ENCODE data around the gene ATP2B2.

ATP2B2 gene

DNA sequence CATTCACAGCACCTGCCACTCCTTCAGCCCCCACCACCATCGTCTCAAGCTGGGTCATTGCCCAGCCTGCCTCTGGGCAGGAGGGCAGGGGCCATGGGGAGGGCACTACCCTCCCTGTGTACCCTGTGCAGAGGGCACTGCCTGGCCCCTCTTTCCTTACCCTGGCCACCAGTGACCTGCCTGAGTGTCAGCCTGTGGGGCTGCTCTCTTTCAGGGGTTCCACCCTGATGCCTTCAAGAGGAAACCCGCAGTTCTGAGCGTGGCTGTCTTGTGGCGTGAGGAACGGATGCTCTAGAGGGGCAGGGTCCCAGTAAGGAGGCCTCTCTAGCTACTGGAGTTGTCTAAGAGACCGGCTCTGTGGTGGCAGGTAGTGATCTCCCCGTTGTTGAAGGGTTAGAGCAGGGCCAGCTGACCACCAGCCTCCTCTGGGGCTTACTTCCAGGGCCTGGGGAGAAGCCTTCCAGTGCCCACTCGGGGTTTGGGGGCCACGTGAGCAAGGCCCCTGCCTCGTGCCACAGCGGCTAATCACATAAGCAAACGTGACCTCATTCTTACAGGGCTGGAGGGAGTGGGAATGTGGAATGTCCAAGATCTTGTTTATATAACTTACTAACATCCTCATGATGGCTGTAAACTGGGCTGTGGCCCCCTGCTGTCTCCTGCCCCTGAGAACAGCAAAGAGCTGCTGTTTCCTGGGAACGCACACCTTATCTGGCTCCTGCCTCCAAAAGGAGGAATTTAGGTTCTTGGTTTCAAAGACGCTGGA lies 153.1 kb downstream of the ATP2B2 start (continued):
- TF ChIP-seq, protein P1, sequence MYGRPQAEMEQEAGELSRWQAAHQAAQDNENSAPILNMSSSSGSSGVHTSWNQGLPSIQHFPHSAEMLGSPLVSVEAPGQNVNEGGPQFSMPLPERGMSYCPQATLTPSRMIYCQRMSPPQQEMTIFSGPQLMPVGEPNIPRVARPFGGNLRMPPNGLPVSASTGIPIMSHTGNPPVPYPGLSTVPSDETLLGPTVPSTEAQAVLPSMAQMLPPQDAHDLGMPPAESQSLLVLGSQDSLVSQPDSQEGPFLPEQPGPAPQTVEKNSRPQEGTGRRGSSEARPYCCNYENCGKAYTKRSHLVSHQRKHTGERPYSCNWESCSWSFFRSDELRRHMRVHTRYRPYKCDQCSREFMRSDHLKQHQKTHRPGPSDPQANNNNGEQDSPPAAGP (tag by site-specific recombination; IDR thresholded peaks at IDR 0.05), result peak; percentile 58; the same call in 1 of the 2 replicates
- TF ChIP-seq ZBTB20 (tag by site-specific recombination; IDR thresholded peaks at IDR 0.05) (peak; percentile 26; the same call in 1 of the 2 replicates), ZNF155 (tag by site-specific recombination; IDR thresholded peaks at IDR 0.05) (no peak), ZIC2 (tag by site-specific recombination; IDR thresholded peaks at IDR 0.05) (peak; percentile 70), ZSCAN30 (tag by site-specific recombination; IDR thresholded peaks at IDR 0.05) (0 out of 2 replicates have a peak, but pooled peaks have one; percentile 39), ZNF600 (tag by site-specific recombination; IDR thresholded peaks at IDR 0.05) (0 out of 2 replicates have a peak, but pooled peaks have one; percentile 16), ZBTB21 (tag by site-specific recombination; IDR thresholded peaks at IDR 0.05) (0 out of 2 replicates have a peak, but pooled peaks have one; percentile 50), ZNF223 (tag by site-specific recombination; IDR thresholded peaks at IDR 0.05) (no peak), ZNF692 (tag by site-specific recombination; IDR thresholded peaks at IDR 0.05) (peak; percentile 19; the same call in 1 of the 2 replicates), ZBTB7A (tag by site-specific recombination; IDR thresholded peaks at IDR 0.05; ENCODE audit: low read depth) (no peak), ZNF629 (tag by site-specific recombination; IDR thresholded peaks at IDR 0.05) (peak; percentile 58; the same call in 1 of the 2 replicates), ZFHX2 (tag by site-specific recombination; conservative IDR thresholded peaks at IDR 0.05) (0 out of 2 replicates have a peak, but pooled peaks have one; percentile 15), ZNF341 (tag by site-specific recombination; IDR thresholded peaks at IDR 0.05; ENCODE audit: low read depth) (peak; percentile 88), ZNF311 (tag by site-specific recombination; IDR thresholded peaks at IDR 0.05; ENCODE audit: borderline replicate concordance) (no peak), GLIS1 (tag by site-specific recombination; IDR thresholded peaks at IDR 0.05) (peak; percentile 79), ZNF24 (tag by site-specific recombination; IDR thresholded peaks at IDR 0.05) (peak; percentile 46; the same call in 1 of the 2 replicates)

GRCh38 chr3:10351013-10351735 lies 154.2 kb downstream of the ATP2B2 start:
- Histone ChIP-seq H3K27ac (ENCODE audit: extremely low read depth, low read depth, low read length) (no peak overlapping the region), H3K4me1 (ENCODE audit: control insufficient read depth, insufficient read depth, low read length) (no peaks in the 10 kb centered on the region), H3K9me3 (ENCODE audit: control insufficient read depth, insufficient read depth, low read depth, low read length) (no peaks in the 10 kb centered on the region), H3K4me3 (ENCODE audit: low read depth, low read length) (no peak overlapping the region), H3K36me3 (ENCODE audit: control insufficient read depth in 2 of 2, insufficient read depth in 1 of 2, low read length in 2 of 2) (no peaks in the 10 kb centered on the region)
- ChIA-PET POLR2A (no interaction called here), CTCF (interaction anchor here (0.8 to 0.9 kb wide), 2 partner anchors 8 to 569 kb away, joined by 3 to 5 read pairs; no protein-coding TSS in a partner anchor)
- no peak for TF ChIP-seq ZIC2 (tag by site-specific recombination; IDR thresholded peaks at IDR 0.05)
- TF ChIP-seq ZNF146 (tag by site-specific recombination; IDR thresholded peaks at IDR 0.05), result no peak
- no peak for TF ChIP-seq ZNF202 (tag by site-specific recombination; IDR thresholded peaks at IDR 0.05; ENCODE audit: borderline replicate concordance)
- no peak for TF ChIP-seq ZNF530 (tag by site-specific recombination; IDR thresholded peaks at IDR 0.05; ENCODE audit: low read depth)
- TF ChIP-seq, protein P2, sequence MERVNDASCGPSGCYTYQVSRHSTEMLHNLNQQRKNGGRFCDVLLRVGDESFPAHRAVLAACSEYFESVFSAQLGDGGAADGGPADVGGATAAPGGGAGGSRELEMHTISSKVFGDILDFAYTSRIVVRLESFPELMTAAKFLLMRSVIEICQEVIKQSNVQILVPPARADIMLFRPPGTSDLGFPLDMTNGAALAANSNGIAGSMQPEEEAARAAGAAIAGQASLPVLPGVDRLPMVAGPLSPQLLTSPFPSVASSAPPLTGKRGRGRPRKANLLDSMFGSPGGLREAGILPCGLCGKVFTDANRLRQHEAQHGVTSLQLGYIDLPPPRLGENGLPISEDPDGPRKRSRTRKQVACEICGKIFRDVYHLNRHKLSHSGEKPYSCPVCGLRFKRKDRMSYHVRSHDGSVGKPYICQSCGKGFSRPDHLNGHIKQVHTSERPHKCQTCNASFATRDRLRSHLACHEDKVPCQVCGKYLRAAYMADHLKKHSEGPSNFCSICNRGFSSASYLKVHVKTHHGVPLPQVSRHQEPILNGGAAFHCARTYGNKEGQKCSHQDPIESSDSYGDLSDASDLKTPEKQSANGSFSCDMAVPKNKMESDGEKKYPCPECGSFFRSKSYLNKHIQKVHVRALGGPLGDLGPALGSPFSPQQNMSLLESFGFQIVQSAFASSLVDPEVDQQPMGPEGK (tag by site-specific recombination; IDR thresholded peaks at IDR 0.05), result no peak
- TF ChIP-seq ZNF843 (tag by site-specific recombination; IDR thresholded peaks at IDR 0.05), result no peak
- TF ChIP-seq, protein P3, sequence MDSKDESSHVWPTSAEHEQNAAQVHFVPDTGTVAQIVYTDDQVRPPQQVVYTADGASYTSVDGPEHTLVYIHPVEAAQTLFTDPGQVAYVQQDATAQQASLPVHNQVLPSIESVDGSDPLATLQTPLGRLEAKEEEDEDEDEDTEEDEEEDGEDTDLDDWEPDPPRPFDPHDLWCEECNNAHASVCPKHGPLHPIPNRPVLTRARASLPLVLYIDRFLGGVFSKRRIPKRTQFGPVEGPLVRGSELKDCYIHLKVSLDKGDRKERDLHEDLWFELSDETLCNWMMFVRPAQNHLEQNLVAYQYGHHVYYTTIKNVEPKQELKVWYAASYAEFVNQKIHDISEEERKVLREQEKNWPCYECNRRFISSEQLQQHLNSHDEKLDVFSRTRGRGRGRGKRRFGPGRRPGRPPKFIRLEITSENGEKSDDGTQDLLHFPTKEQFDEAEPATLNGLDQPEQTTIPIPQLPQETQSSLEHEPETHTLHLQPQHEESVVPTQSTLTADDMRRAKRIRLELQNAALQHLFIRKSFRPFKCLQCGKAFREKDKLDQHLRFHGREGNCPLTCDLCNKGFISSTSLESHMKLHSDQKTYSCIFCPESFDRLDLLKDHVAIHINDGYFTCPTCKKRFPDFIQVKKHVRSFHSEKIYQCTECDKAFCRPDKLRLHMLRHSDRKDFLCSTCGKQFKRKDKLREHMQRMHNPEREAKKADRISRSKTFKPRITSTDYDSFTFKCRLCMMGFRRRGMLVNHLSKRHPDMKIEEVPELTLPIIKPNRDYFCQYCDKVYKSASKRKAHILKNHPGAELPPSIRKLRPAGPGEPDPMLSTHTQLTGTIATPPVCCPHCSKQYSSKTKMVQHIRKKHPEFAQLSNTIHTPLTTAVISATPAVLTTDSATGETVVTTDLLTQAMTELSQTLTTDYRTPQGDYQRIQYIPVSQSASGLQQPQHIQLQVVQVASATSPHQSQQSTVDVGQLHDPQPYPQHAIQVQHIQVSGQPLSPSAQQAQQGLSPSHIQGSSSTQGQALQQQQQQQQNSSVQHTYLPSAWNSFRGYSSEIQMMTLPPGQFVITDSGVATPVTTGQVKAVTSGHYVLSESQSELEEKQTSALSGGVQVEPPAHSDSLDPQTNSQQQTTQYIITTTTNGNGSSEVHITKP (tag by site-specific recombination; IDR thresholded peaks at IDR 0.05), result no peak
- TF ChIP-seq ZNF561 (tag by site-specific recombination; IDR thresholded peaks at IDR 0.05; ENCODE audit: borderline replicate concordance), result no peak
- no peak for TF ChIP-seq ZBTB8A (tag by site-specific recombination; IDR thresholded peaks at IDR 0.05)
- TF ChIP-seq CTCF (tag by site-specific recombination; IDR thresholded peaks at IDR 0.05), result no peak
